GM19397 (cell line): Measurements from ENCODE around the gene HCN4.

Experiments used
- ATAC-seq: cut with Tn5 transposase; IDR thresholded peaks from one replicate; pipeline ENCODE4 v1.9.1; 2021; ENCODE audit warnings: mild to moderate bottlenecking, moderate library complexity; ENCODE audit not compliant: unreplicated experiment

Gene HCN4

GRCh38 chr15:73380661-73381060 is 11.9 kb upstream of the HCN4 start:
- ATAC-seq: no peak

GRCh38 chr15:73378089-73378488 is 9.3 kb upstream of the HCN4 start:
- no peak for ATAC-seq

GRCh38 chr15:73375755-73376305 is 7.1 kb upstream of the HCN4 start:
- no peak for ATAC-seq

GRCh38 chr15:73375012-73375411 is 6.3 kb upstream of the HCN4 start:
- ATAC-seq: no peak

GRCh38 chr15:73374604-73375003 is 5.8 kb upstream of the HCN4 start:
- no peak for ATAC-seq

- ATAC-seq: no peak
Measured at GRCh38 chr15:73373221-73373620, 4.5 kb upstream of the HCN4 start.

GRCh38 chr15:73371812-73372211 is 3.1 kb upstream of the HCN4 start:
- no peak for ATAC-seq

GRCh38 chr15:73370151-73370550 is 1.4 kb upstream of the HCN4 start:
- no peak for ATAC-seq

GRCh38 chr15:73369154-73369694 is 466 bp upstream of the HCN4 start:
- no peak for ATAC-seq

- no peak for ATAC-seq
Measured at GRCh38 chr15:73367624-73368300, 996 bp downstream of the HCN4 start.

GRCh38 chr15:73366766-73367623 is 1.8 kb downstream of the HCN4 start:
- no peak for ATAC-seq

- no peak for ATAC-seq
Measured at GRCh38 chr15:73364070-73364469, 4.7 kb downstream of the HCN4 start.

- no peak for ATAC-seq
Measured at GRCh38 chr15:73362900-73363299, 5.9 kb downstream of the HCN4 start.

GRCh38 chr15:73361337-73361736 is 7.4 kb downstream of the HCN4 start:
- ATAC-seq: no peak

- ATAC-seq: no peak
Measured at GRCh38 chr15:73359651-73360050, 9.1 kb downstream of the HCN4 start.

- no peak for ATAC-seq
Measured at GRCh38 chr15:73357999-73358665, 10.6 kb downstream of the HCN4 start.

- no peak for ATAC-seq
Measured at GRCh38 chr15:73355612-73356265, 13.0 kb downstream of the HCN4 start.

- no peak for ATAC-seq
Measured at GRCh38 chr15:73354241-73354640, 14.5 kb downstream of the HCN4 start.

- no peak for ATAC-seq
Measured at GRCh38 chr15:73353734-73354133, 15.0 kb downstream of the HCN4 start.

- no peak for ATAC-seq
Measured at GRCh38 chr15:73352082-73352481, 16.7 kb downstream of the HCN4 start.

- ATAC-seq: no peak
Measured at GRCh38 chr15:73349191-73349590, 19.6 kb downstream of the HCN4 start.
